ENCODE results near the gene PRKD3. TPM values are rescaled to one million over a fixed set of nuclear protein-coding genes. Genes with fewer than 3 reads are reported as not detected.

Gene PRKD3
- total and polyA plus RNA-seq, 9 of the 15 experiments (the other 6 are each of a cell fraction or from before 2014, with no cell fraction given), result 4.7 to 26.7 (median 17.0) TPM

DNA sequence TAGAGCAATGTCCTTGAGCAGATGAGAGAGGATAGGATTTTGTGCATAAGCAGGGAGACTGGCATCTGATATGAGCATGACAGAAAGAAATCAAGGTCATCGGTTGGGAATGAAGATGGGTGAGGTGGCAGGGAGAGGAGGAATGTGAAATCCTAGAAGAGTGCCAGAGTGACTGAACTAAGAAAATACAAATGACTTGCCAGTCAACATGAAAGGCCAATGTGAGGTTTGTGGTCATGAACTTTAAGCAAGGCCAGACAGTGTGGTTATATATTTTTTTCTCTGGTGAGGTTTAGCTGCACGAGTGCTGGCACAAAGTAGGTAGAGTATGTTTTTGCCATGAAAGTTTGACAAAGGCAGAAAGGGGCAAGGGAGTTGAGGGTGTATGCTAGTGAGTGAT, 41.0 kb upstream of the PRKD3 start (continued):
- TF ChIP-seq KDM4B (IDR thresholded peaks at IDR 0.05; ENCODE audit: borderline replicate concordance in 2 of 2, low read depth in 1 of 2) (no peak), ZNF224 (CRISPR knock-in tag; IDR thresholded peaks at IDR 0.05) (no peak), MEF2D (tag; conservative IDR thresholded peaks at IDR 0.05; ENCODE audit: low read depth) (no peak), FOXJ3 (CRISPR knock-in tag; IDR thresholded peaks at IDR 0.05) (no peak), ZBTB17 (CRISPR knock-in tag; IDR thresholded peaks at IDR 0.05) (no peak), PPARD (CRISPR knock-in tag; IDR thresholded peaks at IDR 0.05) (no peak)

DNA sequence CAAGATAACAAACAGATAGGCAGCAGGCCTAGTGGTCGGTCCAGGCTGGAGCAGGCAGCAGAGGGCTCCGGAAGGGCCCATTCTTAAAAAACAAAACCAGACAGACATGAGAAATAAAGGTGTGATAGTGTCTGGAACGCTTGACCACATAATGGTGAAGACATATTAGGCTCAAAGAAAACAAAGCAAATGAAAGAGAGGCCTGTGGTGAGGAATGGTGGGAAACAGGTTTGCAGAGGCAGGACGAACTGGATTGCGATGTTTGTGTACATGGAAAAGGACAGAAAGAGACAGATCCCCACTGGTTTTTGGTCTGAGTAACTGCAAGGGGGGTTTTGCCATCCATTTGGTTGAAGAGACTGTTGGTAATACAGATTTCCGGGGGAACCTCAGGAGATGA, 39.7 kb upstream of the PRKD3 start:
- H3K4me1 ChIP-seq (replicated peaks in 1 of 2; ENCODE audit: control insufficient read depth in 2 of 2, insufficient read depth in 2 of 2, low read length in 2 of 2), result no peaks in the 10 kb centered on the region
- in situ Hi-C loops (cut with MboI) (no loop called here), intact Hi-C loops (cut with micrococcal nuclease) (no loop called here)
- no peaks in the 10 kb centered on the region for H3K9me3 ChIP-seq (replicated peaks; ENCODE audit: control insufficient read depth, insufficient read depth, low read depth, low read length)
- H4K20me1 ChIP-seq (replicated peaks; ENCODE audit: control insufficient read depth, insufficient read depth, low read length), result no peaks in the 10 kb centered on the region
- no peaks in the 10 kb centered on the region for H3K9me1 ChIP-seq (ENCODE audit: control insufficient read depth, insufficient read depth, low read length)
- H3K9ac ChIP-seq (ENCODE audit: insufficient read depth in 1 of 2, low read depth in 2 of 2, low read length in 2 of 2), result no peak overlapping the region
- H3K4me2 ChIP-seq (ENCODE audit: insufficient read depth, low read length), result no peak overlapping the region
- ChIA-PET POLR2A (no interaction called here), CTCF (ENCODE audit: low intra/inter-chr PET ratio) (no interaction called here)
- TF ChIP-seq TFAM (CRISPR knock-in tag; conservative IDR thresholded peaks at IDR 0.05) (no peak), STAG1 (CRISPR knock-in tag; IDR thresholded peaks at IDR 0.05; ENCODE audit: borderline replicate concordance) (no peak), CEBPG (CRISPR knock-in tag; IDR thresholded peaks at IDR 0.05) (no peak), CEBPG (tag; conservative IDR thresholded peaks at IDR 0.05 in 1 of 2, IDR thresholded peaks at IDR 0.05 in 1 of 2) (no peak), ZBTB17 (CRISPR knock-in tag; IDR thresholded peaks at IDR 0.05) (no peak), JUN (IDR thresholded peaks at IDR 0.05; ENCODE audit: borderline replicate concordance, low read depth, low read length) (no peak), JUN (CRISPR knock-in tag; IDR thresholded peaks at IDR 0.05; ENCODE audit: borderline replicate concordance) (no peak), POLR3A (IDR thresholded peaks at IDR 0.05; ENCODE audit: borderline replicate concordance, extremely low read depth, insufficient read depth, insufficient read length) (no peak), PTTG1 (tag; IDR thresholded peaks at IDR 0.05; ENCODE audit: low read depth) (no peak)
- TF ChIP-seq, protein P1, sequence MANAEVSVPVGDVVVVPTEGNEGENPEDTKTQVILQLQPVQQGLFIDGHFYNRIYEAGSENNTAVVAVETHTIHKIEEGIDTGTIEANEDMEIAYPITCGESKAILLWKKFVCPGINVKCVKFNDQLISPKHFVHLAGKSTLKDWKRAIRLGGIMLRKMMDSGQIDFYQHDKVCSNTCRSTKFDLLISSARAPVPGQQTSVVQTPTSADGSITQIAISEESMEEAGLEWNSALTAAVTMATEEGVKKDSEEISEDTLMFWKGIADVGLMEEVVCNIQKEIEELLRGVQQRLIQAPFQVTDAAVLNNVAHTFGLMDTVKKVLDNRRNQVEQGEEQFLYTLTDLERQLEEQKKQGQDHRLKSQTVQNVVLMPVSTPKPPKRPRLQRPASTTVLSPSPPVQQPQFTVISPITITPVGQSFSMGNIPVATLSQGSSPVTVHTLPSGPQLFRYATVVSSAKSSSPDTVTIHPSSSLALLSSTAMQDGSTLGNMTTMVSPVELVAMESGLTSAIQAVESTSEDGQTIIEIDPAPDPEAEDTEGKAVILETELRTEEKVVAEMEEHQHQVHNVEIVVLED (CRISPR knock-in tag; IDR thresholded peaks at IDR 0.05), result no peak
- no TSS peak for BruUV-seq (replicated peaks)
- H3K36me3 ChIP-seq (ENCODE audit: control insufficient read depth, insufficient read depth, low read length), result no peaks in the 10 kb centered on the region
- WGBS (ENCODE audit: insufficient coverage, low coverage, missing lambda C conversion rate), result 0% methylated on average over 6 of the region's 6 CpGs
- H3K79me2 ChIP-seq (ENCODE audit: control insufficient read depth, insufficient read depth, low read length), result no peaks in the 10 kb centered on the region
- H3K27ac ChIP-seq (ENCODE audit: extremely low read depth, low read depth, low read length), result no peak overlapping the region
- no peak overlapping the region for H2AFZ ChIP-seq (ENCODE audit: low read depth, low read length)
- ATAC-seq (no peak), FAIRE-seq (no peak), DNase-seq (ENCODE audit: extremely low read depth in 1 of 4, low spot score in 3 of 4) (no peak)
- no peak overlapping the region for H3K4me3 ChIP-seq
- peaks cover 5 to 20% of the 10 kb centered on the region in 2 experiments; a peak in 4 of 5 replicates for H3K27me3 ChIP-seq (ENCODE audit: control insufficient read depth in 2 of 2, insufficient read depth in 2 of 2, low read length in 2 of 2)
